Mesenchymal stem cell (in vitro differentiated cells and primary cell): ENCODE results near the gene TBC1D3I. TPM values are rescaled to one million over a fixed set of nuclear protein-coding genes. Genes with fewer than 3 reads are reported as not detected.

Source experiments
- small RNA-seq: library from polyadenylated mRNA; stranded (forward); fragments of <200 nt; extraction: miRNeasy Mini kit (QIAGEN cat#:217004); gene quantifications from one replicate; pipeline ENCODE3, GENCODE V24; 2013; ENCODE audit warnings: low read depth

The TBC1D3I gene

Small RNA genes within 50 kb of the gene (small RNA-seq; reads per million reads assigned to genes)
- not detected for gene AC243829.3
- not detected for gene AC243829.6
- not detected for gene RF00019
